ENCODE results near the gene SAC3D1. TPM values are rescaled to one million over a fixed set of nuclear protein-coding genes. Genes with fewer than 3 reads are reported as not detected.

Gene SAC3D1
- total and polyA plus RNA-seq, 9 of the 15 experiments (the other 6 are each of a cell fraction or from before 2014, with no cell fraction given): 0.20 to 35.2 (median 5.8) TPM

GRCh38 chr11:65040847-65041622 lies at the start of gene SAC3D1 (continued):
- TF ChIP-seq PBX2 (CRISPR knock-in tag; IDR thresholded peaks at IDR 0.05; ENCODE audit: low read depth) (no peak), PBX2 (tag; conservative IDR thresholded peaks at IDR 0.05; ENCODE audit: low read depth) (no peak), ZNF124 (CRISPR knock-in tag; IDR thresholded peaks at IDR 0.05) (no peak), ZNF644 (tag; IDR thresholded peaks at IDR 0.05; ENCODE audit: low read depth) (no peak), HDAC2 (IDR thresholded peaks at IDR 0.05) (no peak), MAFF (IDR thresholded peaks at IDR 0.05; ENCODE audit: low read length) (no peak), STAT5B (CRISPR knock-in tag; IDR thresholded peaks at IDR 0.05) (no peak), KDM2B (CRISPR knock-in tag; IDR thresholded peaks at IDR 0.05) (no peak), HIVEP1 (CRISPR knock-in tag; IDR thresholded peaks at IDR 0.05) (no peak), ZNF699 (CRISPR knock-in tag; IDR thresholded peaks at IDR 0.05; ENCODE audit: insufficient replicate concordance) (no peak), POLR2B (IDR thresholded peaks at IDR 0.05; ENCODE audit: low read depth, partially characterized antibody) (peak; percentile 73), ZNF282 (CRISPR knock-in tag; IDR thresholded peaks at IDR 0.05) (0 out of 2 replicates have a peak, but pooled peaks have one; percentile 80), SP2 (IDR thresholded peaks at IDR 0.05; ENCODE audit: extremely low read depth, low read depth, low read length, poor library complexity, severe bottlenecking) (no peak), ZNF12 (CRISPR knock-in tag; IDR thresholded peaks at IDR 0.05) (no peak), MLX (CRISPR knock-in tag; conservative IDR thresholded peaks at IDR 0.05) (no peak), HINFP (tag; conservative IDR thresholded peaks at IDR 0.05; ENCODE audit: low read depth) (no peak), ARID3B (CRISPR knock-in tag; IDR thresholded peaks at IDR 0.05; ENCODE audit: borderline replicate concordance) (no peak), PURB (CRISPR knock-in tag; IDR thresholded peaks at IDR 0.05; ENCODE audit: low read depth) (no peak), TCF7 (IDR thresholded peaks at IDR 0.05; ENCODE audit: borderline replicate concordance) (no peak), THAP7 (CRISPR knock-in tag; IDR thresholded peaks at IDR 0.05) (no peak), TAF15 (IDR thresholded peaks at IDR 0.05; ENCODE audit: low read depth, low read length) (no peak)
